ENCODE measurements around the gene SIRT1. TPM values are rescaled to one million over a fixed set of nuclear protein-coding genes. Genes with fewer than 3 reads are reported as not detected.
"Not testable (repeated sequence)": the region's sequence is repeated elsewhere in the genome, so short reads cannot be mapped to it uniquely, and the experiment has no call there.

SIRT1 gene
- total RNA-seq, 2 donors from 2014 or later = 9.6 to 34.7 TPM

DNA sequence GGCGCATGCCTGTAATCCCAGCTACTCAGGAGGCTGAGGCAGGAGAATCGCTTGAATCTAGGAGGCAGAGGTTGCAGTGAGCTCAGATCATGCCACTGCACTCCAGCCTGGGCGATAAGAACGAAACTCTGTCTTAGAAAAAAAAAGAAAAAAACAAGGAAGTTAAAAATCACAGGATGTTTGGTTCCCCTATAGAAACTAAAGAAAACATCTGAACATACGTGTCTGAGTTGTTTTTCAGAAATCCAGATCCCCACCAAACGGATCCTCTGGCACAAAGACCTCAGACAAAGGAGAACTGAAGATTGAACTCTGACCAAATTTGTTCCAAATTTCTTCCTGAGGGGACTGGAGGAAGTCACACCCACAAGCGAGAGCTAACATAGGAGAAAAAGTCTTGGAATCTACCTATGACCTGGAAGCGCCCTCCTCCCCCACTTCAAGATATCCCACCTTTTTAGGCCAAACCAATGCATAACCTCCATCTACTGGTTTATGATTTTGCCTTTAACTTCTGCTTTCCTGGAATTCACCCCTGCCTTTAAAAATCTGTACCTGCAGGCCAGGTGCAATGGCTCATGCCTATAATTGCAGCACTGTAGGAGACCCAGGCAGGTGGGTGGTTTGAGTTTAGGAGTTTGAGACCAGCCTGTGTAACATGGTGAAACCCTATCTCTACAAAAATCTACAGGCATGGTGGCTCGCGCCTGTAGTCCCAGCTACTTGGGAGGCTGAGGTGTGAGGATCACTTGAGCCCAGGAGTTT lies 19.7 kb upstream of the SIRT1 start:
- H3K27ac ChIP-seq = no peak overlapping the region
- no peaks in the 10 kb centered on the region for H3K4me1 ChIP-seq (ENCODE audit: control insufficient read depth in 1 of 2, low read depth in 2 of 2)
- H3K9me3 ChIP-seq = no peaks in the 10 kb centered on the region
- ATAC-seq (ENCODE audit: insufficient number of reproducible peaks, low FRiP score, low read depth) = no peak
- TF ChIP-seq, protein P1, sequence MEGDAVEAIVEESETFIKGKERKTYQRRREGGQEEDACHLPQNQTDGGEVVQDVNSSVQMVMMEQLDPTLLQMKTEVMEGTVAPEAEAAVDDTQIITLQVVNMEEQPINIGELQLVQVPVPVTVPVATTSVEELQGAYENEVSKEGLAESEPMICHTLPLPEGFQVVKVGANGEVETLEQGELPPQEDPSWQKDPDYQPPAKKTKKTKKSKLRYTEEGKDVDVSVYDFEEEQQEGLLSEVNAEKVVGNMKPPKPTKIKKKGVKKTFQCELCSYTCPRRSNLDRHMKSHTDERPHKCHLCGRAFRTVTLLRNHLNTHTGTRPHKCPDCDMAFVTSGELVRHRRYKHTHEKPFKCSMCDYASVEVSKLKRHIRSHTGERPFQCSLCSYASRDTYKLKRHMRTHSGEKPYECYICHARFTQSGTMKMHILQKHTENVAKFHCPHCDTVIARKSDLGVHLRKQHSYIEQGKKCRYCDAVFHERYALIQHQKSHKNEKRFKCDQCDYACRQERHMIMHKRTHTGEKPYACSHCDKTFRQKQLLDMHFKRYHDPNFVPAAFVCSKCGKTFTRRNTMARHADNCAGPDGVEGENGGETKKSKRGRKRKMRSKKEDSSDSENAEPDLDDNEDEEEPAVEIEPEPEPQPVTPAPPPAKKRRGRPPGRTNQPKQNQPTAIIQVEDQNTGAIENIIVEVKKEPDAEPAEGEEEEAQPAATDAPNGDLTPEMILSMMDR (IDR thresholded peaks at IDR 0.05) = no peak
- no peak overlapping the region for H3K4me3 ChIP-seq
- H3K36me3 ChIP-seq = no peaks in the 10 kb centered on the region
- DNase-seq (ENCODE audit: low spot score) = no peak
- H3K27me3 ChIP-seq (replicated peaks; ENCODE audit: insufficient read depth) = no peaks in the 10 kb centered on the region

GRCh38 chr10:67868132-67868531 lies 16.3 kb upstream of the SIRT1 start:
- TF ChIP-seq, protein P1 (IDR thresholded peaks at IDR 0.05) = no peak
- Histone ChIP-seq H3K36me3 (no peaks in the 10 kb centered on the region), H3K27me3 (replicated peaks; ENCODE audit: insufficient read depth) (no peaks in the 10 kb centered on the region), H3K4me3 (no peak overlapping the region), H3K4me1 (ENCODE audit: control insufficient read depth in 1 of 2, low read depth in 2 of 2) (no peaks in the 10 kb centered on the region), H3K27ac (no peak overlapping the region), H3K9me3 (no peaks in the 10 kb centered on the region)
- ATAC-seq (ENCODE audit: insufficient number of reproducible peaks, low FRiP score, low read depth) = no peak
- DNase-seq (ENCODE audit: low spot score) = no peak

GRCh38 chr10:67869996-67870395 lies 14.5 kb upstream of the SIRT1 start:
- no peak for DNase-seq (ENCODE audit: low spot score)
- Histone ChIP-seq H3K4me1 (ENCODE audit: control insufficient read depth in 1 of 2, low read depth in 2 of 2) (no peaks in the 10 kb centered on the region), H3K27me3 (replicated peaks; ENCODE audit: insufficient read depth) (no peaks in the 10 kb centered on the region), H3K4me3 (no peak overlapping the region), H3K27ac (no peak overlapping the region), H3K36me3 (no peaks in the 10 kb centered on the region), H3K9me3 (no peaks in the 10 kb centered on the region)
- TF ChIP-seq, protein P1 (IDR thresholded peaks at IDR 0.05) = no peak
- no peak for ATAC-seq (ENCODE audit: insufficient number of reproducible peaks, low FRiP score, low read depth)

- ATAC-seq (ENCODE audit: insufficient number of reproducible peaks, low FRiP score, low read depth) = no peak
These were observed 8.9 kb upstream of the SIRT1 start for GRCh38 chr10:67875340-67876238.

GRCh38 chr10:67877421-67877820 lies 7.0 kb upstream of the SIRT1 start:
- ATAC-seq (ENCODE audit: insufficient number of reproducible peaks, low FRiP score, low read depth); H3K27ac ChIP-seq; DNase-seq (ENCODE audit: low spot score); H3K36me3 ChIP-seq; H3K9me3 ChIP-seq; H3K4me3 ChIP-seq; H3K4me1 ChIP-seq (ENCODE audit: control insufficient read depth in 1 of 2, low read depth in 2 of 2); H3K27me3 ChIP-seq (replicated peaks; ENCODE audit: insufficient read depth): not testable (repeated sequence)

More at GRCh38 chr10:67875340-67876238, 8.9 kb upstream of the SIRT1 start:
- TF ChIP-seq, protein P1 (IDR thresholded peaks at IDR 0.05) = no peak
- no peak overlapping the region for H3K4me3 ChIP-seq
- no peak overlapping the region for H3K27ac ChIP-seq
- H3K36me3 ChIP-seq = no peaks in the 10 kb centered on the region
- no peaks in the 10 kb centered on the region for H3K4me1 ChIP-seq (ENCODE audit: control insufficient read depth in 1 of 2, low read depth in 2 of 2)
- H3K27me3 ChIP-seq (replicated peaks; ENCODE audit: insufficient read depth) = no peaks in the 10 kb centered on the region
- no peak for DNase-seq (ENCODE audit: low spot score)
- H3K9me3 ChIP-seq = no peaks in the 10 kb centered on the region

Data from thoracic aorta (tissue), 2 donors.